Skeletal muscle satellite cell (primary cell): ENCODE results near the gene FOCAD.

ENCODE experiments used
- H3K27me3 ChIP-seq: 2 replicates; pipeline ENCODE4 v1.7.0; 2013; ENCODE audit warnings: low read length; ENCODE audit not compliant: control insufficient read depth, insufficient read depth
- H3K36me3 ChIP-seq: 2 replicates; pipeline ENCODE4 v1.7.0; 2013; ENCODE audit warnings: mild to moderate bottlenecking, control low read depth, low read length; ENCODE audit not compliant: insufficient read depth
- H3K4me1 ChIP-seq: 2 replicates; pipeline ENCODE4 v1.7.0; 2013; ENCODE audit warnings: low read length; ENCODE audit not compliant: control insufficient read depth, insufficient read depth
- H3K4me2 ChIP-seq: 2 replicates; pipeline ENCODE4 v1.7.0; 2013; ENCODE audit warnings: mild to moderate bottlenecking, low read length
- H3K4me3 ChIP-seq: 2 replicates; pipeline ENCODE4 v1.7.0; 2013; ENCODE audit warnings: low read length
- H3K9ac ChIP-seq: 2 replicates; pipeline ENCODE4 v1.7.0; 2013; ENCODE audit warnings: mild to moderate bottlenecking, low read depth, low read length, moderate library complexity
- H3K9me3 ChIP-seq: replicated peaks from 2 replicates; pipeline ENCODE4 v1.7.0; 2013; ENCODE audit warnings: mild to moderate bottlenecking, control low read depth, low read length

FOCAD gene

DNA sequence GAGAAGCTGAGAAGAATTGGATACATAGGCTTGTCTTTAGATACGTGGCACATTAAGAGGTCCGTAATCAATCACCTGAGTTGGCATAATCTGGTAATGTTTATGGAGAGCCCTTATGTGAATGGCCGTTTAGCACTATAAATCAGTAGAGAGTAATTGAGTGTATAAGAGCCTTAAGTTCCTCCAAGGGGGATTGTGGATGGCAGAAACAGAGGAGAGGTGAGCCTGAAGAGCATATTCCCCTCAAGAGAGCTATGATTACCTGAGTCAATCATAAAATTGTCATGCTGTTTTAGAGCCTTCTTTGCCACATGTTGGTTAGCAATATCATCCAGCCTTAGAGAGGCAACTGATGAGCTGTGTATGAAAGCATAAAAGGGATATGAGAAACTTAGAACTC is 58.8 kb downstream of the FOCAD start:
- no peak overlapping the region for H3K4me2 ChIP-seq
- H3K9ac ChIP-seq, result no peak overlapping the region
- no peak overlapping the region for H3K4me3 ChIP-seq
- no peaks in the 10 kb centered on the region for H3K27me3 ChIP-seq
- no peaks in the 10 kb centered on the region for H3K4me1 ChIP-seq
- H3K9me3 ChIP-seq, result no peaks in the 10 kb centered on the region
- H3K36me3 ChIP-seq, result peaks cover 11% of the 10 kb centered on the region

DNA sequence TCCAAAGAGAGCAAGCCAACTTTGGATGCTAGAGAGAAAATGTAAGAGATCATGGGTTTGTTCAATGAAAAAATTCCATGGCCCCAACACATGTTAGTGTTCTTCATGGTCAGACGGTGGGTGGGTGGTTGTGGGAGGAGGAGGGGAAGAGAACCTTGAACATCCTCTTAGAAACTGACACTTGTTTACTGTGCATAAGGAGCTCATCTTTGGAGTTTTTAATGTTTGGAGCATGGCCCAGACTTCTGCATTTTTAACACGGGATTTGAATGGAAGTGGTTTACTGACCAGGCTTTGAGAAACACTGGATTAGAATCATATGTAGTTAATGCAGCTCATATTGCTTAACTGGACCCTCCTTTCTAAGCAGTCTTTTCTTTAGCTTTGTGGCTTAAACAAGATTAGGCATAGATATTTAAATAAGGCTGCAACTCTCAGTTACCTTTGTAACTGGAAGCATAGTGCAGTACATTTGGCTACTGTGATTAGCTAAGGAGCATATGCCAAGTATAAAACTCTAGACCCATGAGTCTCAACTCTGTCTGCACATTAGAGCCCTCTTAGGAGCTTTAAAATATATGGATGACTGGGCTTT is 60.1 kb downstream of the FOCAD start:
- no peaks in the 10 kb centered on the region for H3K4me1 ChIP-seq
- H3K9ac ChIP-seq, result no peak overlapping the region
- no peaks in the 10 kb centered on the region for H3K9me3 ChIP-seq
- no peak overlapping the region for H3K4me3 ChIP-seq
- H3K27me3 ChIP-seq, result no peaks in the 10 kb centered on the region
- H3K36me3 ChIP-seq, result peaks cover 11% of the 10 kb centered on the region
- no peak overlapping the region for H3K4me2 ChIP-seq

DNA sequence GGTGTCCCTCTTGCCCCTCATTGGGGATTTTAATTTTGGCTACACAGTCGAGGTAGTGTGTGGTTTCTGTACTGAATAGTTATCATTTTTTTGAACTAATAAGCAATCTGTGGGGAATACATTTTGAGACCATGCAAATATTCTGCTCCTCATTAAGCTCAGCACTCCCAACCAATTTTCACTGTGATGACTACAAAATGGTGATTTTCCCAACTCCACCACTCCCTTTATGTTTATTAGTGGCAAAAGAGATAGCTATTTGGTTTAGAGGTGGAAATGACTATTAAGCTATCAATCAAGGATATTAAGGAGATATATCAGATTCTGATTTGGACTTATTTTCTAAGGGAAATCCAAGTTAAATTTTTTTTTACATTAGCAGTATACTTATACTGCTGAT is 62.9 kb downstream of the FOCAD start:
- no peak overlapping the region for H3K4me3 ChIP-seq

DNA sequence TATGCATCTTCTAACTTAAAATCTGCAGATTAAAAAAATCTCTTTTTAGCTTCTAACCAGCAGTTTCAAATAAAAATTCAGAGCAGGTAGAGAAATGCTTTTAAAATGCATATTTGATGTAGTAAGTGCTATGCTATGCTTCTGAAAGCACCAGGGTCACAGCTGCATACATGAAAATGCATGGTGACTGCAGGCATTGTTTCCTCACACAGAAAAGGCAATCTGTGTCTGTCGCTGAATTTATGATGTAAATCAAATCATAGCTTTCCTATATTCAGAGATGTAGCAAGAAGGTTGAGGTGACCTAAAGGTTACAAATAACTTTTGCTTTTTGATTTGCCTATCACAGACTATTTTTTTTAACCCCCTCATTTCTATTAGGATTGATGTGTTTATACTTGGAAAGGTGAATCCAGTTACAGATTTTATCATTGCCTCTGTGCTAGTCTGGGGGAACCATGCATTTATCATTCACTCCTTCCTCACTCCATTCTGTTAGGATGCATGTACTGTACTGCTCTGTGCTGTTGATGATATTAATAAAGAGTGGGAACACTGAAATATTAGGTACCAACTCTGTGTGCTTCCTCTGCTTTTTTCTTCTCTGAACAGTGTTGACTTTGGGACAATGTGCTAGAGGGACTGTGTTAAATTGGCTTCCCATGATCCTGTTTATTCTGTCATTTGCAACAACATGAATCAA is 65.6 kb downstream of the FOCAD start:
- Histone ChIP-seq H3K4me2 (no peak overlapping the region), H3K27me3 (no peaks in the 10 kb centered on the region), H3K36me3 (peaks cover 2% of the 10 kb centered on the region), H3K9me3 (no peaks in the 10 kb centered on the region), H3K4me1 (peaks cover 5% of the 10 kb centered on the region), H3K4me3 (no peak overlapping the region), H3K9ac (no peak overlapping the region)

More for the DNA sequence above, 62.9 kb downstream of the FOCAD start:
- no peak overlapping the region for H3K4me2 ChIP-seq
- H3K36me3 ChIP-seq, result peaks cover 6% of the 10 kb centered on the region
- H3K9ac ChIP-seq, result no peak overlapping the region
- H3K9me3 ChIP-seq, result no peaks in the 10 kb centered on the region
- H3K4me1 ChIP-seq, result peaks cover 3% of the 10 kb centered on the region
- H3K27me3 ChIP-seq, result no peaks in the 10 kb centered on the region

DNA sequence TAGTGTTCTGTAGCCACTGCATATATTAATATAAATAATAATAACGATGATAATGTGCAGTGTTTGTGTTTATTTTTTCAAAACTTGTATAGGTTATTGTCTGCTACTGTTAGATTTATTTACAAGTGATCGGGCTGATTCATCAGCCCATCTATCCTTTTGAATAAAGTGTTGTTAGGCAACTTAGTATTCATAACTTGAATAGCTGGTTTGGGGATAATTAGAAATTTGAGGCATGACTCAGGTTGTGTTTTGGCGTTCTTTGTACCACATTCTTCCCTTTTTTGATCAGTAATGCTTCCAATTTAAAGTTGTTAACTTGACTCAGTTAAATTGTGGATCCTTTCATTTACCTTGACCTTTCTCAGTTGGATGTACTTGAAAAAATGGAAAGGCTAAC is 69.7 kb downstream of the FOCAD start:
- H3K27me3 ChIP-seq, result no peaks in the 10 kb centered on the region
- H3K4me1 ChIP-seq, result peaks cover 5% of the 10 kb centered on the region
- H3K9me3 ChIP-seq, result no peaks in the 10 kb centered on the region
- no peak overlapping the region for H3K9ac ChIP-seq
- no peak overlapping the region for H3K4me2 ChIP-seq
- H3K4me3 ChIP-seq, result no peak overlapping the region
- H3K36me3 ChIP-seq, result no peaks in the 10 kb centered on the region

DNA sequence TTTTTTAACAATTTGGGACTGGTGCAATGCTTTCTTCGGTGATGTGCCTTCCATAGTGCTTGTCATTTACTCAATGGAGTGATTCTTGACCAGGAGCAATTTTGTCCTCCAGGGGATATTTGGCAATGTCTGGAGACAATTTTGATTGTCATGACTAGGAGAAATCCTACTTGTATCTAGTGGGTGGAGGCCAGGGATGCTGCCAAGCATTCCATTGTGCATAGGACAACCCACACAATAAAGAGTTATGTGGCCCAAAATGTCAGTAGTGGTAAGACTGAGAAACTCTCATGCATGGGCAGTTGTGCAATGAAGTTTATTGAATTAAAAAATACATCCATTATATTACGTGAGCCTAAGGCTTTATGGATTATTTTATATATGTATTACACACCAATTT is 70.5 kb downstream of the FOCAD start:
- peaks cover 5% of the 10 kb centered on the region for H3K4me1 ChIP-seq
- no peak overlapping the region for H3K4me2 ChIP-seq
- no peak overlapping the region for H3K4me3 ChIP-seq
- no peaks in the 10 kb centered on the region for H3K27me3 ChIP-seq
- peaks cover under 1% of the 10 kb centered on the region for H3K36me3 ChIP-seq
- H3K9me3 ChIP-seq, result no peaks in the 10 kb centered on the region
- no peak overlapping the region for H3K9ac ChIP-seq

DNA sequence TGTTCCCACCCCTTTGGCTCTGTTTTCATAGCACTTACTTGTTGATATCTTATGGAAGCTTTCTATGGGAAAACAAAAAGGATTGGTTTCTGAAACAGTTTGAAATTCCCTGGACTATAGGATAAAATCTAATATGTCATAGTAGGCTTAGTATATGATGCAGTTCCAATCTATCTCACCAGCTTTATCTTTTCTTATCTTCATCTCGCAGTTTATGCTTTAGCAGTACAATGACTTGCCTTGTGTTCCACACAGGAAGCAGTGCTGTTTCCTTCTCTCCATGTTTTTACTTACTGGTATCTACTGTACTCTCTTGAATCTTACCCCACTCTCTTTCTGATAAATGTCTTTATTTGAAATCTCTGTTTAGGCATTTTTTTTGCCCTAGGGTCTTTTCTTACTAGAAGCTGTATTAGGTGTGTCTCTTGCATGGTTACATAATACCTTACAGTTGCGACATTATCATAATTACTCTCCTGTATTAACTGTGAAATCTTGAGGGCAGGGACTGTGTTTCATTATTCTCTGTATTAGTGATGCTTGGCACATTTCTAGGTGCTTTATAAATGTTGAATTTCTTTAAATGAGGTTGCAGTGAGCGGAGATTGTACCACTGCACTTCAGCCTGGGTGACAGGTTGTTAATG is 76.3 kb downstream of the FOCAD start:
- H3K27me3 ChIP-seq, result no peaks in the 10 kb centered on the region
- H3K4me3 ChIP-seq, result no peak overlapping the region
- no peak overlapping the region for H3K9ac ChIP-seq
- H3K4me2 ChIP-seq, result no peak overlapping the region
- H3K4me1 ChIP-seq, result no peaks in the 10 kb centered on the region
- H3K9me3 ChIP-seq, result no peaks in the 10 kb centered on the region
- H3K36me3 ChIP-seq, result peaks cover 15% of the 10 kb centered on the region

DNA sequence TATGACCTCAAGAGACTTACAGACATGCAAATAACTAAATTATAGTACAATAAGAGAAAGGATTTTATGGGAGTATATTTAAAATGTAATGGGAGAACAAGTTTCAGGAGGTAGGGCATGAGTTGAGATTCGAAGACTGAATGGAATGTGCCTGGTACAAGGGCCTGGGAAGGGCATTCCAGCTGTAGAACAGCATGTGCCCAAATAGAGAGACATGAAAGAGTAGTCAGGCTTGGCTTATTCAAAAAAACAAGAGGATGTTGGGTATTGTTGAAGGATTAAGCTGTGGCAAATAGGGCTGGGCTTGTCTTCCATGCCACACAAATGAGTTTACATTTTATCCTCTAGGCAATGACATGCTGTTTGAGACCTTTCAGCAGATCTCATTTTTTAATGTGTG is 86.9 kb downstream of the FOCAD start:
- Histone ChIP-seq H3K4me2 (no peak overlapping the region), H3K27me3 (no peaks in the 10 kb centered on the region), H3K4me3 (no peak overlapping the region), H3K9ac (no peak overlapping the region), H3K9me3 (no peaks in the 10 kb centered on the region), H3K36me3 (peaks cover 22% of the 10 kb centered on the region), H3K4me1 (no peaks in the 10 kb centered on the region)

DNA sequence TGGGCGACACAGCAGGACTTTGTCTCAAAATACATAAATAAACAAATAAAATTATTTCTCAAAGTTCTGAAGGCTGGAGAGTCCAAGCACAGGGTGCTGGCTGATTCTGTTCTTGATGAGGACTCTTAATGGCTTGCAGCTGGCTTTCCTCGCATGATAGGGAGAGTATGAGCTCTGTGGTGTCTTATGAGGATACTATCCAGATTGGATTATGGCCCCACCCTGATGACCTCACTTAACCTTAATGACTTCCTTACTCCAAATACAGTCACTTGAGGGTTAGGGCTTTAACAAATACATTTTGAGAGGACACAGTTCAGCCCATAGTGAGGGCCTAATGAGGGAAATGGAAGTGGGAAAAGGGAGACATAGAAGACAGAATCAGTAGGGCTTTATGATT is 87.7 kb downstream of the FOCAD start:
- H3K4me3 ChIP-seq, result no peak overlapping the region
- no peak overlapping the region for H3K9ac ChIP-seq
- H3K4me2 ChIP-seq, result no peak overlapping the region
- H3K4me1 ChIP-seq, result no peaks in the 10 kb centered on the region
- peaks cover 19% of the 10 kb centered on the region for H3K36me3 ChIP-seq
- H3K27me3 ChIP-seq, result no peaks in the 10 kb centered on the region
- no peaks in the 10 kb centered on the region for H3K9me3 ChIP-seq

DNA sequence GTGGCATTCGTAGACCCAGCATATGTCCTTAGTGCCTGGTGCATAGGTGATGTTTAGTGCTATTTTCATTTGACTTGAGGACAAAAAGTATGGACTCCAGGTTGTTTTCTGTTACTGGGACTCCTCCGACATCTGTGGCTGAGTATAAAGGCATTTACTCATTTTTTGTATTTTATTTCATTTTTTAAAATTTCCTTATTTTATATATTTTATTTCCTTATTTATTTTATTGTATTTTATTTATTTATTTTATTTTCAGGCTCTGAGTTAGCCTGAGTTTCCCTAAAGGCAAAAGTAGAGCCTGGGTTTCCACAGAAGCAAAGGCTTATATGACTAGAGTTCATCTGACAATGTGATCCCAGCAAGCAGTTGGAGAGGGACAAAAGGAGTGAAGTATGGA is 91.6 kb downstream of the FOCAD start:
- H3K27me3 ChIP-seq, result no peaks in the 10 kb centered on the region
- no peak overlapping the region for H3K4me2 ChIP-seq
- no peak overlapping the region for H3K9ac ChIP-seq
- peaks cover 11% of the 10 kb centered on the region for H3K36me3 ChIP-seq
- H3K4me1 ChIP-seq, result no peaks in the 10 kb centered on the region
- no peak overlapping the region for H3K4me3 ChIP-seq
- H3K9me3 ChIP-seq, result no peaks in the 10 kb centered on the region

DNA sequence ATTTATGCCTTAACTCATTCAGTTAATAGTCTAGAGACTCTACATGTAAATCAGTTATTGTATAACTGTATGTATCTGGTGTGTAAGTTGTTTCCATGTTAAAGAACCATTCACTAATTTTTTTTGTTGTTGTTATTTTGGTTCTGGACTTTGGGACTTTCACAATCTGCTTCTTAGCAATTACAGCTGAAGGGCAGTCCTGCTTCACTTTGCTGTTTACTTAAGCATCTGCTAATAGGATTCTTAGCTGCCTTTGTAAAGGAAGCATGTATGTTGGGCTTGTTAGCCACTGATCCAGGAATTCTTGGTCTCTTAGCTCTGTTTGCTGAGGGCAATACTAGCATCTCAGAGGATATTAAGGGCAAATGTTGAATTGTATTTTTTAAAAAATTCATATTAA is 97.0 kb downstream of the FOCAD start:
- Histone ChIP-seq H3K4me3 (no peak overlapping the region), H3K4me2 (no peak overlapping the region), H3K4me1 (no peaks in the 10 kb centered on the region), H3K36me3 (peaks cover 4% of the 10 kb centered on the region), H3K27me3 (no peaks in the 10 kb centered on the region), H3K9ac (no peak overlapping the region), H3K9me3 (no peaks in the 10 kb centered on the region)

DNA sequence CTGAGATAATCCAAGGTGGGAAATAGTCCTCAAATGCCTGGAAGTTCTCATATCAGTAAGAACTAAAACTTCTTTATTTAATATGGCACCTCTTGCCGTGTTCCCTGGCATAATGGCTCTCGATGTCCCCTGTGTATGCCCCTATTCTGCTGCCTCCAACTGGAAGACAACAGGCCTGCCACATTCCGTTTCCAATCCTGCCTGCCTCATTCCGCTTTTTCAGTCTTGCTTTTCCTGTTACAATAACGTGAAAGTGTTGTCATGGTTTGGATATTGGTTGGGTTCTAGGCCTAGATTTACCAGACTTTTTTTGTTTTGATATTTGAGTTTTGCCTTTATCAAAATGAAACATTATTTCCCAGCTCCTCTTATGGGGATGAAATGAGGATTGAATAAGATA is 98.2 kb downstream of the FOCAD start:
- Histone ChIP-seq H3K9me3 (no peaks in the 10 kb centered on the region), H3K4me2 (no peak overlapping the region), H3K9ac (no peak overlapping the region), H3K4me1 (no peaks in the 10 kb centered on the region), H3K27me3 (no peaks in the 10 kb centered on the region), H3K4me3 (no peak overlapping the region), H3K36me3 (peaks cover 4% of the 10 kb centered on the region)
